Mucosa of gallbladder (tissue), 1 donor: Measurements from ENCODE around the gene GPC6. TPM values are rescaled to one million over a fixed set of nuclear protein-coding genes. Genes with fewer than 3 reads are reported as not detected.

Source experiments
- DNase-seq: peaks from one replicate; pipeline ENCODE4 v3.0.0-alpha.2; 2020; ENCODE audit warnings: low spot score
- total RNA-seq: library from RNA; stranded (reverse); gene quantifications from one replicate; pipeline ENCODE4 v1.2.1, GENCODE V29; 2021
- donor health status: DM: no; HTN: no; CAD: no.

The GPC6 gene
- total RNA-seq, 1 donor from 2014 or later: 24.0 TPM

GRCh38 chr13:93499991-93500390 is 273.4 kb downstream of the GPC6 start:
- DNase-seq: no peak

- DNase-seq: no peak
These were observed 275.5 kb downstream of the GPC6 start for GRCh38 chr13:93502071-93502470.

- no peak for DNase-seq
These were observed 276.5 kb downstream of the GPC6 start for GRCh38 chr13:93502987-93503615.

- no peak for DNase-seq
These were observed 278.7 kb downstream of the GPC6 start for GRCh38 chr13:93505104-93505952.

GRCh38 chr13:93511011-93511410 is 284.4 kb downstream of the GPC6 start:
- DNase-seq: no peak

- DNase-seq: no peak
These were observed 288.7 kb downstream of the GPC6 start for GRCh38 chr13:93515267-93515666.

GRCh38 chr13:93517658-93518057 is 291.1 kb downstream of the GPC6 start:
- no peak for DNase-seq

GRCh38 chr13:93521307-93521706 is 294.7 kb downstream of the GPC6 start:
- no peak for DNase-seq

- DNase-seq: no peak
These were observed 295.9 kb downstream of the GPC6 start for GRCh38 chr13:93522501-93522900.

GRCh38 chr13:93525087-93525486 is 298.5 kb downstream of the GPC6 start:
- no peak for DNase-seq

- no peak for DNase-seq
These were observed 301.2 kb downstream of the GPC6 start for GRCh38 chr13:93527748-93528297.

GRCh38 chr13:93529961-93530360 is 303.4 kb downstream of the GPC6 start:
- no peak for DNase-seq

GRCh38 chr13:93534181-93534700 is 307.6 kb downstream of the GPC6 start:
- no peak for DNase-seq

GRCh38 chr13:93535251-93535650 is 308.6 kb downstream of the GPC6 start:
- DNase-seq: no peak

- DNase-seq: no peak
These were observed 313.3 kb downstream of the GPC6 start for GRCh38 chr13:93539914-93540313.

- DNase-seq: no peak
These were observed 321.3 kb downstream of the GPC6 start for GRCh38 chr13:93547886-93548285.

- DNase-seq: no peak
These were observed 322.9 kb downstream of the GPC6 start for GRCh38 chr13:93549326-93550005.

GRCh38 chr13:93550236-93550635 is 323.6 kb downstream of the GPC6 start:
- no peak for DNase-seq

GRCh38 chr13:93552596-93552995 is 326.0 kb downstream of the GPC6 start:
- no peak for DNase-seq

GRCh38 chr13:93554514-93554913 is 327.9 kb downstream of the GPC6 start:
- DNase-seq: no peak

GRCh38 chr13:93558637-93559036 is 332.0 kb downstream of the GPC6 start:
- no peak for DNase-seq

- no peak for DNase-seq
These were observed 333.1 kb downstream of the GPC6 start for GRCh38 chr13:93559718-93560117.
